T-helper 17 cell (primary cell): Measurements from ENCODE around the gene CYP17A1. TPM values are rescaled to one million over a fixed set of nuclear protein-coding genes. Genes with fewer than 3 reads are reported as not detected.

Experiments used
- ATAC-seq: fragments of 150-1000 bp; cut with Tn5 transposase; 2 replicates; pipeline ENCODE4 v1.10.0; 2021; ENCODE audit warnings: mild to moderate bottlenecking, moderate library complexity
- DNase-seq, 3 donors: peaks; one replicate each; pipeline versions ENCODE4 v3.0.0 to v3.0.0-alpha.2; 2020 to 2021
- H3K9me3 ChIP-seq: one replicate; pipeline ENCODE4 v1.7.0; 2013; ENCODE audit warnings: low read length, mild to moderate bottlenecking; ENCODE audit not compliant: control insufficient read depth, poor library complexity, severe bottlenecking
- H3K27ac Mint-ChIP-seq: one replicate; pipeline ENCODE4 v1.8.0; 2022; ENCODE audit warnings: mild to moderate bottlenecking, moderate library complexity, mixed read lengths
- H3K27me3 Mint-ChIP-seq: one replicate; pipeline ENCODE4 v1.8.0; 2022; ENCODE audit warnings: mixed read lengths
- H3K36me3 Mint-ChIP-seq: one replicate; pipeline ENCODE4 v1.8.0; 2022; ENCODE audit warnings: low read depth, mixed read lengths
- H3K4me1 Mint-ChIP-seq: one replicate; pipeline ENCODE4 v1.8.0; 2022; ENCODE audit warnings: mild to moderate bottlenecking, mixed read lengths
- H3K4me3 Mint-ChIP-seq: one replicate; pipeline ENCODE4 v1.8.0; 2022; ENCODE audit warnings: mild to moderate bottlenecking, moderate library complexity, mixed read lengths
- total RNA-seq, 4 donors: library from RNA in 2 of 4; stranded (reverse) in 2 of 4; gene quantifications; one replicate each; pipeline ENCODE4 v1.2.3 and lab custom pipeline; 2022 to 2026

CYP17A1 gene
- total RNA-seq, 2 donors from 2014 or later, result not detected

DNA sequence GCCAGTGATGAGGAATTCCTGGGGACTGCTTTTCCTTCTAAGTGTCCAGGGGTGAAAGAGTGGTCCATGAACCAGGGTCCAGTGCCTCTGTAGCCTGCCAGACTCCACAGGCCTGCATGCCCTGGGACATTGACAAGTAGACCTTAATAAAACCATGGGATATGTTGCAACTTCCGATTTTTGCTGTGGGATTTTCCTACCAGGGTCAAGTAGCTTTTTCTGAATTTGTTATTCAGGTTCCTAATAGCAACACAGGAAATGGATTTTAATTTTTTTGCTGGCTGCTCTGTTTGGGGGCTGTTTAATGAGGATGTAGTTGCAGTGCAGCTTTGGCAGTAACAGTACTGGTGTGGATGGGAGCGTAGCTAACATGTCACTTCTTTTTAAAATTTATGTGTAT lies 51.4 kb downstream of the CYP17A1 start:
- ATAC-seq (no peak), DNase-seq (no peak)
- H3K4me1 Mint-ChIP-seq, result peaks cover 32% of the 10 kb centered on the region
- H3K36me3 Mint-ChIP-seq, result peaks cover 2% of the 10 kb centered on the region
- H3K27ac Mint-ChIP-seq, result peak overlapping the region; percentile 65
- no peaks in the 10 kb centered on the region for H3K9me3 ChIP-seq
- H3K27me3 Mint-ChIP-seq, result no peaks in the 10 kb centered on the region
- H3K4me3 Mint-ChIP-seq, result no peak overlapping the region

- H3K9me3 ChIP-seq, result no peaks in the 10 kb centered on the region
- H3K4me1 Mint-ChIP-seq, result peaks cover 36% of the 10 kb centered on the region
- H3K27me3 Mint-ChIP-seq, result no peaks in the 10 kb centered on the region
- ATAC-seq (no peak), DNase-seq (no peak)
- peaks cover 3% of the 10 kb centered on the region for H3K36me3 Mint-ChIP-seq
- peak overlapping the region; percentile 71 for H3K27ac Mint-ChIP-seq
- H3K4me3 Mint-ChIP-seq, result no peak overlapping the region
These were observed 53.6 kb downstream of the CYP17A1 start for GRCh38 chr10:102783568-102783967.

DNA sequence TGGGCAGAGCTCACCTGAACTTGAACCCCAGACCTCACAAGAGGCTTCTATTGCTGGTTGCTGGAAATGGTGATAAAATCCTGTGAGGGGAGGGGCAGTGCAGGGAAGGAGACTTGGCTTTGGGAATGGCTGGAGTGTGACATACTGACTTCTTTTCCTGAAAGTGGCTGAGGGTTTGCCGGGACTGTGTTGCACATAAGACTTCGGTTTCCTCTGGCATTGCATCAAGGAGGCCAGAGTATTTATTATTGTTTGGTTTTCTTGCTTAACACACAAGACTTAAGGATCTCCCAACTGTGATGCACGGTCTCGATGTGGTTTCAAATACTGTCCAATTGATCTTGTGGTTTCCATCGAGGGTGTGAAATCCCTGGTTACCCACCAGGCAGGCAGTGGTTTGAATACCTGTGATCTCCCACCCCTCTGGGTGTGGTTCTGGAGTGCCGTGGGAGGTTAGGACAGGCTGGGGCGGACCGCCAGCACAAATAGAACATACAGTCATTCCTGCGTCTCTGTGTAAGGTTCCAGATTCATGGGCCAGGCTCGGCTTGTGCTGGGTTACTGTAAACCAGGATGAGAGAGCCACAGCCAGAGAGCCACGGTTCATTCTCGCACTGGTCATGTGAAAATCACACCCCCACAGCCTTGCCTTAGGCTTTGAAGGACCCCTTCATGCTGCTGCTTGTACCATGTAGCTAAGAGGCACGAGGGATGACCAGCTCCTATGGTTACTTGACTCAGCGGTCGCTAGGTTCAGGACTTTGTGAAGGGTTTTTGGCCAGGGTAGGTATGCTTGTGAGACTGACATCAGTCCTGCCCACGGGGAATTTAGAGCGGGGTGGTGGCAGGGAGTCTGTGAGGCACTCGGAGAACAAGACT lies 54.3 kb downstream of the CYP17A1 start:
- ATAC-seq, result no peak
- no peak for DNase-seq
- peaks cover 3% of the 10 kb centered on the region for H3K36me3 Mint-ChIP-seq
- peak overlapping the region; percentile 71 for H3K27ac Mint-ChIP-seq
- H3K9me3 ChIP-seq, result no peaks in the 10 kb centered on the region
- H3K4me1 Mint-ChIP-seq, result peaks cover 40% of the 10 kb centered on the region
- no peaks in the 10 kb centered on the region for H3K27me3 Mint-ChIP-seq
- no peak overlapping the region for H3K4me3 Mint-ChIP-seq

DNA sequence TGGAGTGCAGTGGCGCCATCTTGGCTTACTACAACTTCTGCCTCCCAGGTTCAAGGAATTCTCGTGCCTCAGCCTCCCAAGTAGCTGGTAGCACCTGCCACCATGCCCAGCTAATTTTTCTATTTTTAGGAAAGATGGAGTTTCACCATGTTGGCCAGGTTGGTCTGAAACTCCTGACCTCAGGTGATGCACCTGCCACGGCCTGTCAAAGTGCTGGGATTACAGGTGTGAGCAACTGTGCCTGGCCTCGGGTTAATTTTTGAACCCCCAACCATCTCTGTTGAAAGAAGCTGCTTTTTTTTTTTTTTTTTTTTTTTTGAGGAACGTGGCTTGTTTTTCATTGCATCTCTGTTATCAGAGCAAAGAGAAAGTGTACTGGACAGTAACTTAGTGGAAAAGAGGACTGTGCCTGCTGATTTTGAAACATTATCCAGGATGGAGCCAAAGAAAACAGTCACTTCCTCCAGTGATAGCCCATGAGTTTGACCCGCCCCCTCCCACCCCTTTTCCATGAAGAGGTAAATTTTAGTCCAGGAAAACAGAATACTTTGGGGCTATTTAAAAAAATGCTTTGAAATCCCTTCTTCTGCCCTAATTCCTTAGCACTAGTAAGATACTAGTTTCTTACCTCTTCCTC lies 55.2 kb downstream of the CYP17A1 start:
- no peak overlapping the region for H3K4me3 Mint-ChIP-seq
- no peaks in the 10 kb centered on the region for H3K27me3 Mint-ChIP-seq
- peak overlapping the region; percentile 71 for H3K27ac Mint-ChIP-seq
- peaks cover 37% of the 10 kb centered on the region for H3K4me1 Mint-ChIP-seq
- no peak for DNase-seq
- peaks cover 3% of the 10 kb centered on the region for H3K36me3 Mint-ChIP-seq
- H3K9me3 ChIP-seq, result no peaks in the 10 kb centered on the region
- ATAC-seq, result no peak

GRCh38 chr10:102781090-102781920 lies 55.9 kb downstream of the CYP17A1 start:
- no peak for ATAC-seq
- Mint-ChIP-seq H3K27me3 (no peaks in the 10 kb centered on the region), H3K36me3 (peaks cover 3% of the 10 kb centered on the region), H3K4me1 (peaks cover 36% of the 10 kb centered on the region), H3K4me3 (no peak overlapping the region), H3K27ac (peak overlapping the region; percentile 49)
- no peaks in the 10 kb centered on the region for H3K9me3 ChIP-seq
- DNase-seq, result no peak

Other genes starting within 250 kb of the CYP17A1 start
- gene TRIM8, start 192.9 kb downstream of the CYP17A1 start, total RNA-seq, result 10 to 100 TPM; 63.6 to 73.0 TPM
- gene ARL3, start 123.0 kb downstream of the CYP17A1 start, total RNA-seq, result 1 to 10 TPM; 3.2 to 3.7 TPM
- gene SFXN2, start 122.8 kb downstream of the CYP17A1 start, total RNA-seq, result 1 to 10 TPM; 5.6 to 7.9 TPM
- 10 to 100 TPM; 21.1 to 26.6 TPM for gene WBP1L, start 93.5 kb downstream of the CYP17A1 start, total RNA-seq
- 10 to 100 TPM; 15.3 to 19.0 TPM for gene BORCS7, start 16.8 kb upstream of the CYP17A1 start, total RNA-seq
- 1 to 10 TPM in 1 of 2 donors, not detected in 1; 1.0 TPM for gene AS3MT, start 32.1 kb upstream of the CYP17A1 start, total RNA-seq
- gene CNNM2, start 80.9 kb upstream of the CYP17A1 start, total RNA-seq, result 10 to 100 TPM in 1 of 2 donors, 1 to 10 TPM in 1; 9.2 to 12.5 TPM